GM19023 (cell line): ENCODE measurements around the gene NUP98.
"Not testable (repeated sequence)": the region's sequence is repeated elsewhere in the genome, so short reads cannot be mapped to it uniquely, and the experiment has no call there.

Experiments
- ATAC-seq: cut with Tn5 transposase; IDR thresholded peaks from one replicate; pipeline ENCODE4 v1.9.1; 2021; ENCODE audit warnings: mild to moderate bottlenecking, moderate library complexity; ENCODE audit not compliant: unreplicated experiment

The NUP98 gene

DNA sequence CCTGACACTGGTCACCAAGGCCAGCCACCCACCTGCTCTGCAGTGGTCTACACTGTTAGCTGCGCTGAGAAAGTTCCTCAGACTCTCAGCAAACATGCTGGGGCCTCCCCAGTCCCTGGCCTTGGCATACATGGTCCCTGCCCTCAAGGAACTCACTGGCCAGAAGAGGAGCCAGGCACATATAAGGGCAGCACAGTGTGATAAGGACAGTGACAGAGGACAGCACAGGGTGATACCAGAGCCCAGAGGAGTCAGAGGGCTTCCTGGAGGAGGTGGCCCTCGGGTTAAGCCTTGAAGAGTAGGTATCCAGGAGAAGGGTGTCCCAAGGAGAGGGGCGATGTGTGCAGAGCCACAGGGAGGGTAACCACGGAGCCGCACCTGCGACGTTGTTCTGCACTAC is 151.8 kb downstream of the NUP98 start:
- ATAC-seq = no peak

DNA sequence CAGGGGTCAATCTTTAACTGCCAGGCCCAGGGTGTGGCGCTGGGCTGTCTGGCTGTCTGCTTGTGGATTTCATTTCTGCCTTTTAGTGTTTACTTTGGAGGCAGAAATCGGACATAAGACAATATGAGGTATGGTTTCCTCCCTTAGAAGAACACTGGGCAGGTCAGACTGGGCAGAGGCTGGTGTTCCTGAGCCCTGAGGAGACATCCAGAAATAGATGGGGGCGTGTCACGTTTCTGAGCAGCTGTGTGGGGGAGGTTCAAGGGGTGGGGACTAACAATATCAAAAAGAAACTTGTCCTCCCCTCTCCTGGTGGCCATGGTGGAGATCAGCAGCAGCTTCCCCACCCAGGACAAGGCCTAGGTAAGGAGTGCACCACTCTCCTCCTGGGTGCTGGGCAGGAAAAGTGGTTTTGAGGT is 152.5 kb downstream of the NUP98 start, which contains the start of gene ART1:
TSS of gene ART1 (plus strand) at position 312 of the 419 bp plus-strand sequence. CDS start 14,086 bp downstream, outside the sequence.
- ATAC-seq = no peak

DNA sequence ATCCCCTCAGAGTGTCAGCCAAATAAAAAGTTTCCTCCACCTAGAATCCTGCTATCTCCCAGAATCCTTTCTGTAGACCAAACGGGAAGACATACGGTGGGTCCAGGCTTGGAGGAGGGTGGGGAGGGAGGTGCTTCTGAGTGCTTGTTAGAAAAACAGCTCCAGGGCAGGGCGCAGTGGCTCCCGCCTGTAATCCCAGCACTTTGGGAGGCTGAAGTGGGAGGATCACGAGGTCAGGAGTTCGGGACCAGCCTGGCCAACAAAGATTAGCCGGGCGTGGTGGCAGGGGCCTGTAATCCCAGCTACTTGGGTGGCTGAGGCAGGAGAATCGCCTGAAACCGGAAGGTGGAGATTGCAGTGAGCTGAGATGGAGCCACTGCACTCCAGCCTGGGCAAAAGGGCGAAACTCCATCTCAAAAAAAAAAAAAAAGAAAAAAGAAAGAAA is 154.2 kb downstream of the NUP98 start:
- not testable (repeated sequence) for ATAC-seq

DNA sequence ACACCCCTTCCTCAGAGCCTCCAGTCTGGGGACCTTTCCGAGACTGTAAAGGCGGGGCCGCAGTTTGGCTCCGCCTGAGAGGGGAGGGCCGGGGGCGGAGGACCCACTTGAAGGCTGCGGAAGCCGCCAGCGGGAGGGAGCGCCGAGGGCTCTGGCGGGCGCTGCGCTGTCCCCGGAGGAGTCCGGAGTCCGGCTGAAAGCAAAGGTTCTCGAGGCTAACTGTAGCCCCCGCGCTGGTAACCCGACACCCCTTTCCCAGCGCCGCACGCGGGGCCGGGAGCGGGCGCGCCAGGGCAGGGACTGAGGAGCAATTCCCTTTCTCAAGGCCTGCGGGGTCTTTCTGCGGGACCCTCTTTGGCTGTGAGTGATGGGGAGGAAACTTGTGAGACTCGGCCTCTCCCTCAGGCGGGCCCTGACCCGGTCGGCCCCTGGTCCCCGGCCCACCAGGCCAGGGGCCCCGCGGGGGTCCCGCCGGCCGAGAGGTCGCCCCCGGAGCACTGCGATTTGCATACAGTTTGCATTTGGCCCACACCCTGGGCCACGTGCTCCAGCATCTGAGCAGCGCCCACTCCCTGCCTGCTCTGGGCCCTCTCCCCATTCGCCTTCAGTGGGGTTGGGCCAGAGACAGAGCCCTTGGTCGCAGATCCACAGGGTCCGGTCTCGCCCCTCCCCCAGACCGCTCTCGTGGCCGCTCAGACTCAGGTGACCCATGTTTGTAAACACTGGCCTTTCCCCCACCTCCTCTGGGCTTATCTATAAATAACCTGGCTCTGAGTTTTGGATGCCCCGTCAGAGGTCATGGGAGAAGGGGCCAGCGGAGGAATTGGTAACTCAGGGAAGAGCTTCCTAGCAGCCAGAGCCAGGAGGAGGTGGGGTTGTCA is 155.0 kb downstream of the NUP98 start:
- ATAC-seq = no peak

DNA sequence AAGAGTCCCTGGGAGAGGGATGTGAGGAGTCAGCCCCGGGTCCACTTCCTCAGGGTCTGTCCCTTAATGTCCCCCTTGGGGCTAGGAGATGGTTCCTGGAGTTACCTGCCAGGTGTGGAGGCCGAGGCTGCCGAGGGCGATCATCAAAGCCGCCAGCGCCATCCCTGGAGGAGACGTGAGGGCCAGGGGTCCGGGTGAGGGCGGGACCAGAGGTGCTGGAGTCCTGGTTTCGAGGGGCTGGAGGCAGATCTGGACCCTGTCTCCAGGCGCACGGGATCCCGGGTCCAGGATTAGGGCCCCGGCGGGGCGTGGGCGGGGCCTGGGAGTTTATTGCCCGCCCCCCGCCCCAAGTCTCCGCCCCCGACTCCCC is 155.7 kb downstream of the NUP98 start, which contains the start of gene ART5:
TSS of gene ART5 (minus strand) at position 292 of the 370 bp plus-strand sequence. CDS start at position 162, 130 bp downstream.
- ATAC-seq = no peak

DNA sequence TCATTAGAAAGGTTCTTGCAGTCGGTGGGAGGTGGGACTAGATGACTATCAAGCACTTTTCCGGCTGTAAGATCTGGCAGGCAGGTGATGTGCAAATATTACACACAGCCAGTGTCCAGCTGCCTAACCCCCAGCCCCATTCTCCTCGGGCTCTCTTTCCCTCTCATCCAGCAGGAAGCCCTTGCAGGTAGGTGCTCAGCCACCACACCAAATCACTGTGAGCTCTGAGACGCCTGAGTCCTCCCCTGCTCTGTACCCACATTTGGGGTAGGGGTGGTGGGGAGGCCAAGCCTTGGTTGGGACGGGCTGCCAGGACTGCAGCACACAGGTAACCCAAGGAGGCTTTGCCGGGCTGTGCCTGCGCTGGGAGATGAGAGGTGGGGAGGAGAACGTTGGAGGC is 156.2 kb downstream of the NUP98 start:
- ATAC-seq = no peak

DNA sequence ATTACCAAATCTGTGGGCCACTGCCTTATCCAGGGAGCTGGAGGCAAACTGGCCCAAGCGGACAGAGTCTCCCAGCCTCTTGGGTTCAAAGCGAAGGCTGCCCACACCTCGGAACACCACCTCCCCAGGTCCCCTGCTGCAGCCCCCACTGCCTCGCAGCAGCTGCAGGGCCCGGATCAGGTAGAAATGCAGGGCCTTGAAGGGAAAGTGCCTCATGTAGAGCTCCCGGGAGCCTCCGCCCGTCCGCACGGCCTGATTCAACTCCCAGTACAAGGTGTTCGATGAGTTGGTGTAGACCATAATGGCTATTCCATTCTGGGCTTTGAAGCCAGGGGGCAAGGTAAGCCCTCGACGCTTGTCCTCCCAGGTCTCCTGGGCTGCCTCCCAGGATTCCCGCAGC is 157.5 kb downstream of the NUP98 start:
- no peak for ATAC-seq

DNA sequence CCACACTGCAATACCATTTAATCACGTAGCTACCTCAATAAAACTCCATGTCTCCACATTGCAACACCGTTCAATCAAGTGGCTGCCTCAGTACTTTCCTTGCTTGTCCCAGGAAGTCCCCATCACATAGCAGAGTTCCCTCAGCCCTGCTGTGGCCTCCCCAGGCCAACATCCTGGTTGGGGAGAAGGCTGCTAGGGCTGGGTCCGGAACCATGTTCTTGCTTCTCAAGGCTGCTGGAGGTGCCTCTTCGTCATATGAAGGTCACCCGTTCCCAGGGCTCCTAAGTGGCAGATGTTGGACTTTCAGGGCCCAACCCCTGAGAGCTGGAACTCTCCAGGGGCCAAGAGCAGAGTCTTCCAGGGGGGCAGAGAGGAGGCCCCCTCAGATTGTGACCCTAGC is 158.8 kb downstream of the NUP98 start:
- no peak for ATAC-seq

DNA sequence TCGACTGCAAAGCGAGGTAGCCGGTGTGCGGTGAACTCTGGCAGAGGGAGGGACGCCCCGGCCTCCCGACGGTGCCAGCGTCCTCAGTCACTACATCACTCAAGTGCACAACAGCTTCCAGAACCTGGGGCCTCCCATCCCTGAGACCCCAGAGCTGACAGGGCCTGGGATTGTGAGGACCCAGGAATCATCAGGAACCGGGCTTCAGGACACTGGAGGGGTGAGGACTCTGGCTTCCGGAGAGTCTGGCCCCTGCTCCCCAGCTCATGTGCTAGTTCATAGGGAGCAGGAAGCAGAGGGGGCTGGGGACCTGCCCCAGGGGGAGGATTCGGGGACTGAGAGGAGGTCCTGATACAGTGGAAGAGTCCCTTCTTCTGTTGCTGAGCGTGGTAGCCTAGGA is 160.2 kb downstream of the NUP98 start:
- ATAC-seq = no peak

DNA sequence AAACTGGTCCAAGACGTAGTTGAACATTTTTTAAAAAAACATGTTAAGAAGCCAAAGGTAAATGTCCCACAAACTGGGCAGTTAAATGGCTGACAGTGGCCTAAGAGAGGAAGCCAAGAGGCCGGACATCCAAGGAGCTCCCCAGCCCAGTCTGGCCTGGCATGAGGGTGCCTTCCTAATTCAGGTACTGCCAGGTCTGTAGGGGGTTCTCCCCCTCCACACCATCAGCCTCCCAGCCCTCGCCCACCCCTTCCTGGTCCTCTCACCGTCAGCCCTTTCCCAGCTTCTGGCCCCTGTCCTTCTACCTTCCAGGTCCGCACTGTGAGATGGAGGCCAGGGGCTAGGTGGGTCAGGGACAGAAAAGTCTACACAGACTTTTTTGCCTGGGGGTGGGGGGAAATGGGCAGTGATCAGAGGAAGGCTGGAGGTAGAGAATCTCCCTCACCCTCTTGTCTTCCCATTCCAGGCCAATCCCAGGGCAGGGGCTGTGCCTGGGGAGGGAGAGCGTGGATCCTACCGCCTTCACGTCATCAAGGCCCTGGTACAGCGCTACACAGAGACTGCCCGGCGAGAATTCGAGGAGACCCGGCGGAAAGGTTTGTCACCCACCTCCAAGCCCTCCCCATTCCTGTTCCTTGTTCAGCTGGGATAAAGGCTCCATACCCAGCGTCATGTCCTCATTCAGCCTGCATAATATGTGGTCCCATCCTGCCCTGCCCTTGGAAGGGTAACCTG is 161.5 kb downstream of the NUP98 start:
- no peak for ATAC-seq

DNA sequence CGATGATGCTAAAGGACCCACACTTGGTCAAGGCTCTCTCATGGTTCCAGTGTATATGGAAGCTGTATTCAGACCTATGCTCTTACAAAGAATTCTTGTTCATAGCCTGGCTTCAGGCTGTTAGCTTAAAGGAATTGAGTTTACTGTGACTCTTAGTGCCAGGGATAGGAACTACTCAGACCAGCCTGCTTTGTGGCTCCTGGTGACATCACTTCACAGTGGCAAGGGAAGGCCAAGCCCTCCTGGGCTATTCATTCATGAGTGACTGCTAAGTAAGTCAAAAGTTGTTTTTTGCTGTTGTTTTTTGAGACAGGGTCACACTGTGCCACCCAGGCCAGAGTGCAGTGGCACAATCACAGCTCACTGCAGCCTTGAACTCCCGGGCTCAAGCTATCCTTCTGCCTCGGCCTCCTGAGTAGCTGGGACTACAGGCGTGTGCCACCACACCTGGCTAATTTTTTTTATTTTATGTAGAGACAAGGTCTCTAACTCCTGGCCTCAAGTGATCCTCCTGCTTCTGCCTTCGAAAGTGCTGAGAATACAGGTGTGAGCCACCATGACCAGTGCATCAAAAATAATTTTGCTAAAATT is 165.2 kb downstream of the NUP98 start:
- no peak for ATAC-seq

DNA sequence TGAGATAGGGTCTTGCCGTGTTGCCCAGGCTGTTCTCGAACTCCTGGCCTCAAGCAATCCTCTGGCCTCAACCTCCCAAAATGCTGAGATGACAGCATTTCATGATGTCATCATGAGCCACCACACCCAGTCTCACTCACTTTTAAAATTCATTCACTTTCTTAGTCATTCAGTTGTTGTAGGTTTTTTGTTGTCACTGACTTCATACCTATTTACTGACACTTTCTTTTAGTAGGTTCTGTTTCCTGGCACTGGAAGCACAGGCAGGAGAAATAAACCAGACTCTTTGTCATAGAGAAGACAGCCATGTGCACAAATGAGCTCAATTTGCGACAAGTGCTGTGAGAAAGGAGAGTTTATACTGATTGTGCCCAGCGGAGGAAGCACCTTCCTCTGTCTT is 166.0 kb downstream of the NUP98 start:
- no peak for ATAC-seq

DNA sequence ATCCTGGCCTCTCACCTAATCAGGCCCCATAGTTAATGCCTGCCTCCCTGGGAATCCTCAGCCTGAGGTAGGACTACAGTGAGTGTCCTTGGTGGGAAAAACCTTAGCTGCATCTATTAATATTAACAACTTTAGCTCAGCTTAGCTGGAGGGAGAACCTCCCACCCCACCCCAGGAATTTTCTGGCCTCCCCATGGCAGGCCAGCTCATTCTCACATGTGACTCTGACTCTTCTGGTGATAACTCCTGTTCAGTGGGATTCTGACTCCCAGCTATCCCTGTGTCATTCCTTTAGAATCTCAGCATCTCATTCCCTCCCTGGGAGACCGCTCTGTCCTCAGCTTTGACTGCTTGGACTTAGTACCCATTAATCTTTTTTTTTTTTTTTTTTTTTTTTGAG is 170.1 kb downstream of the NUP98 start:
- ATAC-seq = no peak

DNA sequence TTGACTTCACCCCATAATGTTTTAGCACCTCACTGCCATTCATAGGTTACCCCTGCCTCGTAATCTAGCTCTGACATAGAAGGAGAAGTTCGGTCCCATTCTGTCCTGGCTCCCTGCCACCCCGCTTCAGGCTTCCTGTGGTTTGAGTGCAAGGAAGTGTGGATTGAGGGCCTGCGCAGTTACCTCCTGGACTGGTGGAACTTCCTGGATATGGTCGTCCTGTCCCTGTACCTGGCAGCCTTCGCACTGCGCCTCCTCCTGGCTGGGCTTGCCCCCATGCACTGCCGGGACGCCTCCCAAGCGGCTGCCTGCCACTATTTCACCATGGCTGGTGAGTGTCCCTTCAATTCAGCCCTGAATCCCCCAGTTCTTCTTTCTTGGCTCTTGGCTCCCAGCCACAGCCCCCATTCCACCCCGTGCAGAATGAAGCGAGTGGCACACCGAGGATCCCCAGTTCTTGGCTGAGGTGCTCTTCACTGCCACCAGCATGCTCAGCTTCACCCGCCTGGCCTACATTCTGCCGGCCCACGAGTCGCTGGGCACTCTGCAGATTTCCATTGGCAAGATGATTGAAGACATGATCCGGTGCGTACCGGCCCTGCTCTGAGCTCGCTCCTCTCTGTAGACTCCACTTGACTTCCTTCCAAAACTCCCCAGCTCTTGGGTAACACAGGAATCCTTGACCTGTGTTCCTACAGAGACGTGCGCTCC is 170.9 kb downstream of the NUP98 start:
- ATAC-seq = no peak
